Retinal pigment epithelial cell (primary cell): Measurements from ENCODE around the gene GYS2.

ENCODE experiments used
- DNase-seq: peaks from one replicate; pipeline ENCODE4 v3.0.0-alpha.2; 2010; ENCODE audit warnings: low read depth
- H3K4me3 ChIP-seq: 2 replicates; pipeline ENCODE4 v1.5.1; 2011; ENCODE audit warnings: mild to moderate bottlenecking, low read length, control low read depth, moderate library complexity
- TF ChIP-seq, protein P1 (sequence below): conservative IDR thresholded peaks from 2 replicates; pipeline ENCODE4 v1.5.1; 2011; ENCODE audit warnings: low read depth, low read length, control low read depth, inconsistent platforms

The GYS2 gene

GRCh38 chr12:21499765-21500164, 104.9 kb downstream of the GYS2 start:
- TF ChIP-seq, protein P1, sequence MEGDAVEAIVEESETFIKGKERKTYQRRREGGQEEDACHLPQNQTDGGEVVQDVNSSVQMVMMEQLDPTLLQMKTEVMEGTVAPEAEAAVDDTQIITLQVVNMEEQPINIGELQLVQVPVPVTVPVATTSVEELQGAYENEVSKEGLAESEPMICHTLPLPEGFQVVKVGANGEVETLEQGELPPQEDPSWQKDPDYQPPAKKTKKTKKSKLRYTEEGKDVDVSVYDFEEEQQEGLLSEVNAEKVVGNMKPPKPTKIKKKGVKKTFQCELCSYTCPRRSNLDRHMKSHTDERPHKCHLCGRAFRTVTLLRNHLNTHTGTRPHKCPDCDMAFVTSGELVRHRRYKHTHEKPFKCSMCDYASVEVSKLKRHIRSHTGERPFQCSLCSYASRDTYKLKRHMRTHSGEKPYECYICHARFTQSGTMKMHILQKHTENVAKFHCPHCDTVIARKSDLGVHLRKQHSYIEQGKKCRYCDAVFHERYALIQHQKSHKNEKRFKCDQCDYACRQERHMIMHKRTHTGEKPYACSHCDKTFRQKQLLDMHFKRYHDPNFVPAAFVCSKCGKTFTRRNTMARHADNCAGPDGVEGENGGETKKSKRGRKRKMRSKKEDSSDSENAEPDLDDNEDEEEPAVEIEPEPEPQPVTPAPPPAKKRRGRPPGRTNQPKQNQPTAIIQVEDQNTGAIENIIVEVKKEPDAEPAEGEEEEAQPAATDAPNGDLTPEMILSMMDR: no peak
- no peak for DNase-seq
- no peak overlapping the region for H3K4me3 ChIP-seq
